ENCODE measurements around the gene NAA15.

NAA15 gene

GRCh38 chr4:139266583-139267257 lies 34.6 kb upstream of the NAA15 start:
- peak; percentile 42 for TF ChIP-seq REST (IDR thresholded peaks at IDR 0.05; ENCODE audit: insufficient replicate concordance, low read depth)
- no peak for TF ChIP-seq GABPA (IDR thresholded peaks at IDR 0.05; ENCODE audit: low read depth)
- Histone ChIP-seq H3K4me3 (replicated peaks; ENCODE audit: insufficient read depth, low read length) (peak overlapping the region; percentile 29), H3K27ac (replicated peaks) (no peak overlapping the region), H3K27me3 (ENCODE audit: insufficient read depth, poor library complexity, severe bottlenecking) (no peaks in the 10 kb centered on the region)
- peak; percentile 43 to 74 for DNase-seq (ENCODE audit: low read depth in 1 of 2, low spot score in 1 of 2)

GRCh38 chr4:139267301-139267700 lies 34.0 kb upstream of the NAA15 start:
- Histone ChIP-seq H3K27ac (replicated peaks) (no peak overlapping the region), H3K27me3 (ENCODE audit: insufficient read depth, poor library complexity, severe bottlenecking) (no peaks in the 10 kb centered on the region), H3K4me3 (replicated peaks; ENCODE audit: insufficient read depth, low read length) (no peak overlapping the region)
- TF ChIP-seq, protein P1, sequence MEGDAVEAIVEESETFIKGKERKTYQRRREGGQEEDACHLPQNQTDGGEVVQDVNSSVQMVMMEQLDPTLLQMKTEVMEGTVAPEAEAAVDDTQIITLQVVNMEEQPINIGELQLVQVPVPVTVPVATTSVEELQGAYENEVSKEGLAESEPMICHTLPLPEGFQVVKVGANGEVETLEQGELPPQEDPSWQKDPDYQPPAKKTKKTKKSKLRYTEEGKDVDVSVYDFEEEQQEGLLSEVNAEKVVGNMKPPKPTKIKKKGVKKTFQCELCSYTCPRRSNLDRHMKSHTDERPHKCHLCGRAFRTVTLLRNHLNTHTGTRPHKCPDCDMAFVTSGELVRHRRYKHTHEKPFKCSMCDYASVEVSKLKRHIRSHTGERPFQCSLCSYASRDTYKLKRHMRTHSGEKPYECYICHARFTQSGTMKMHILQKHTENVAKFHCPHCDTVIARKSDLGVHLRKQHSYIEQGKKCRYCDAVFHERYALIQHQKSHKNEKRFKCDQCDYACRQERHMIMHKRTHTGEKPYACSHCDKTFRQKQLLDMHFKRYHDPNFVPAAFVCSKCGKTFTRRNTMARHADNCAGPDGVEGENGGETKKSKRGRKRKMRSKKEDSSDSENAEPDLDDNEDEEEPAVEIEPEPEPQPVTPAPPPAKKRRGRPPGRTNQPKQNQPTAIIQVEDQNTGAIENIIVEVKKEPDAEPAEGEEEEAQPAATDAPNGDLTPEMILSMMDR (IDR thresholded peaks at IDR 0.05; ENCODE audit: insufficient read depth, low read length): no peak
- TF ChIP-seq SPI1 (IDR thresholded peaks at IDR 0.05; ENCODE audit: borderline replicate concordance, low read depth): no peak
- no peak for DNase-seq (ENCODE audit: low read depth in 1 of 2, low spot score in 1 of 2)

DNA sequence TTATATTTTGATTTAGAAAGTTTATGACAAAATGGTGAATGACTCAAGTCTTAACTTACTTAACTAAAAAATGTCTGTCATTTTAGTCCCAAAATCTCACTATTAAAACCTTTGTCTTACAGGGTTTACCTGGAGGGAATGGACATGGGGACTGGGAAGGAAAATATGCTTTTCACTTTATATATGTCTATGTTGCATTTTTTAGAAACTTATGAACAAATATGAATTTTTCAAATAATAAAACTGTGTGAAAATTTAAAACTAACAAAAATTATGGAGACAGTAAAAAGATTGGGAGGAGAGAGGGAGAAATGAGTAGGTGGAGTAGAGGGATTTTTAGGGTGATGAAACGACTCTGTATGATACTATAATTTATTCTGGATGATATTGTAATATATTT lies 27.5 kb upstream of the NAA15 start:
- Histone ChIP-seq H3K27me3 (ENCODE audit: insufficient read depth, poor library complexity, severe bottlenecking) (peaks cover 2% of the 10 kb centered on the region), H3K4me3 (replicated peaks; ENCODE audit: insufficient read depth, low read length) (no peak overlapping the region), H3K27ac (replicated peaks) (no peak overlapping the region)
- no peak for DNase-seq (ENCODE audit: low read depth in 1 of 2, low spot score in 1 of 2)
- TF ChIP-seq POLR2AphosphoS5 (IDR thresholded peaks at IDR 0.05; ENCODE audit: low read depth) (no peak), GABPA (IDR thresholded peaks at IDR 0.05; ENCODE audit: low read depth) (no peak), REST (IDR thresholded peaks at IDR 0.05; ENCODE audit: insufficient replicate concordance, low read depth) (no peak), SPI1 (IDR thresholded peaks at IDR 0.05; ENCODE audit: borderline replicate concordance, low read depth) (no peak)
- TF ChIP-seq, protein P1 (IDR thresholded peaks at IDR 0.05; ENCODE audit: insufficient read depth, low read length): no peak

- Histone ChIP-seq H3K27ac (replicated peaks) (no peak overlapping the region), H3K27me3 (ENCODE audit: insufficient read depth, poor library complexity, severe bottlenecking) (peaks cover 11% of the 10 kb centered on the region), H3K4me3 (replicated peaks; ENCODE audit: insufficient read depth, low read length) (no peak overlapping the region)
- DNase-seq (ENCODE audit: low read depth in 1 of 2, low spot score in 1 of 2): no peak
- TF ChIP-seq POLR2AphosphoS5 (IDR thresholded peaks at IDR 0.05; ENCODE audit: low read depth): no peak
Measured at GRCh38 chr4:139274790-139275189, 26.5 kb upstream of the NAA15 start.

GRCh38 chr4:139275281-139275735 lies 26.0 kb upstream of the NAA15 start:
- peaks cover 17% of the 10 kb centered on the region for H3K27me3 ChIP-seq (ENCODE audit: insufficient read depth, poor library complexity, severe bottlenecking)
- H3K4me3 ChIP-seq (replicated peaks; ENCODE audit: insufficient read depth, low read length): no peak overlapping the region
- no peak overlapping the region for H3K27ac ChIP-seq (replicated peaks)
- no peak for DNase-seq (ENCODE audit: low read depth in 1 of 2, low spot score in 1 of 2)
- TF ChIP-seq, protein P1 (IDR thresholded peaks at IDR 0.05; ENCODE audit: insufficient read depth, low read length): no peak
- no peak for TF ChIP-seq REST (IDR thresholded peaks at IDR 0.05; ENCODE audit: insufficient replicate concordance, low read depth)
- TF ChIP-seq SPI1 (IDR thresholded peaks at IDR 0.05; ENCODE audit: borderline replicate concordance, low read depth): no peak
- TF ChIP-seq GABPA (IDR thresholded peaks at IDR 0.05; ENCODE audit: low read depth): no peak
- TF ChIP-seq POLR2AphosphoS5 (IDR thresholded peaks at IDR 0.05; ENCODE audit: low read depth): no peak

Measured in HL-60 (cell line).